SK-N-SH (cell line): ENCODE data around the gene EWSR1. TPM values are rescaled to one million over a fixed set of nuclear protein-coding genes. Genes with fewer than 3 reads are reported as not detected.

Experiments
- CTCF ChIA-PET: fragments of 300-600, 350-600 bp; formaldehyde crosslinking; extraction: SDS; loops from one replicate; lab custom pipeline; 2021; lab: Yijun Ruan, JAX
- POLR2A ChIA-PET: fragments of 350-600 bp; sonication (Branson Sonifier 250); formaldehyde crosslinking; extraction: SDS; loops from one replicate; lab custom pipeline; 2020; ENCODE audit warnings: antibody characterized with exemption, inconsistent platforms; lab: Yijun Ruan, JAX
- DNase-seq: peaks from one replicate; pipeline ENCODE4 v3.0.0; 2012
- H2AFZ ChIP-seq: fragments of 200-600 bp; sonication (generic); 2 replicates; pipeline ENCODE4 v1.8.1; 2016; ENCODE audit warnings: antibody characterized with exemption, mild to moderate bottlenecking, low read depth
- H3F3A ChIP-seq: fragments of 200-600 bp; sonication (generic); replicated peaks from 2 replicates; pipeline ENCODE3; 2016; ENCODE audit warnings: antibody characterized with exemption, mild to moderate bottlenecking; ENCODE audit not compliant: insufficient read depth
- H3K27ac ChIP-seq, 2 experiments: fragments of 200-500 bp in 1 of 2; fragments of 200-600 bp in 1 of 2; sonication (Bioruptor generic) in 1 of 2; sonication (generic), shearing (Covaris generic) in 1 of 2; 2 replicates each; pipeline versions ENCODE4 v1.5.1 to v1.6.1; 2014 to 2016; ENCODE audit warnings: low read depth in 2 of 2, inconsistent platforms in 1 of 2, low read length in 1 of 2, mild to moderate bottlenecking in 1 of 2, mixed read lengths in 1 of 2
- H3K27me3 ChIP-seq: fragments of 200-600 bp; sonication (generic), shearing (Covaris generic); 2 replicates; pipeline ENCODE4 v1.6.1; 2016; ENCODE audit warnings: mixed run types; ENCODE audit not compliant: insufficient read depth
- H3K36me3 ChIP-seq, 2 experiments: fragments of 200-500 bp in 1 of 2; fragments of 200-600 bp in 1 of 2; sonication (Bioruptor generic) in 1 of 2; sonication (generic) in 1 of 2; replicated peaks in 1 of 2; 2 replicates each; pipeline versions ENCODE3 to v1.5.1; 2014 to 2016; ENCODE audit warnings: low read length in 1 of 2, mild to moderate bottlenecking in 1 of 2; ENCODE audit not compliant: insufficient read depth in 2 of 2, control insufficient read depth in 1 of 2
- H3K4me1 ChIP-seq, 2 experiments: fragments of 200-500 bp in 1 of 2; fragments of 200-600 bp in 1 of 2; sonication (Bioruptor generic) in 1 of 2; sonication (generic), shearing (Covaris generic) in 1 of 2; 2 replicates each; pipeline versions ENCODE4 v1.5.1 to v1.6.1; 2014 to 2016; ENCODE audit warnings: low read depth in 1 of 2, low read length in 1 of 2, mixed run types in 1 of 2; ENCODE audit not compliant: insufficient read depth in 2 of 2, control insufficient read depth in 1 of 2
- H3K4me2 ChIP-seq: fragments of 200-600 bp; sonication (generic), shearing (Covaris generic); 2 replicates; pipeline ENCODE4 v1.6.1; 2017; ENCODE audit warnings: mixed run types
- H3K4me3 ChIP-seq, 2 experiments: fragments of 200-500 bp in 1 of 2; fragments of 200-600 bp in 1 of 2; sonication (Bioruptor generic) in 1 of 2; sonication (generic), shearing (Covaris generic) in 1 of 2; 2 replicates each; pipeline versions ENCODE4 v1.5.1 to v1.8.1; 2014 to 2016; ENCODE audit warnings: low read depth in 2 of 2, inconsistent platforms in 1 of 2, low read length in 1 of 2, mild to moderate bottlenecking in 1 of 2, mixed read lengths in 1 of 2, moderate library complexity in 1 of 2
- H3K79me2 ChIP-seq: fragments of 200-600 bp; sonication (generic); 2 replicates; pipeline ENCODE4 v1.8.1; 2017; ENCODE audit warnings: mild to moderate bottlenecking; ENCODE audit not compliant: insufficient read depth
- H3K9ac ChIP-seq: fragments of 200-600 bp; sonication (generic); 2 replicates; pipeline ENCODE4 v1.6.1; 2017; ENCODE audit warnings: mixed run types
- H3K9me2 ChIP-seq: fragments of 200-600 bp; sonication (generic); 2 replicates; pipeline ENCODE4 v1.6.1; 2017; ENCODE audit warnings: mixed run types
- H3K9me3 ChIP-seq: fragments of 200-600 bp; sonication (generic); 2 replicates; pipeline ENCODE4 v1.6.1; 2017; ENCODE audit warnings: mixed run types, mild to moderate bottlenecking, moderate library complexity
- H4K20me1 ChIP-seq: fragments of 200-600 bp; sonication (generic); 2 replicates; pipeline ENCODE4 v1.6.1; 2017; ENCODE audit warnings: mild to moderate bottlenecking, mixed run types; ENCODE audit not compliant: insufficient read depth
- CHD2 ChIP-seq: fragments of 150-350 bp; IDR thresholded peaks from 2 replicates; pipeline ENCODE4 v1.6.1; 2018; ENCODE audit warnings: low read length; ENCODE audit not compliant: partially characterized antibody
- CTCF ChIP-seq: fragments of 200-600 bp; sonication (generic); IDR thresholded peaks from 2 replicates; pipeline ENCODE4 v1.6.1; 2017; ENCODE audit warnings: antibody characterized with exemption, mild to moderate bottlenecking, moderate library complexity
- ELF1 ChIP-seq: IDR thresholded peaks from 2 replicates; pipeline ENCODE4 v1.4.0; 2012
- EP300 ChIP-seq, 2 experiments: IDR thresholded peaks; 2 replicates each; pipeline versions ENCODE4 v1.4.0 to v1.6.1; 2012; ENCODE audit warnings: borderline replicate concordance in 1 of 2, low read depth in 1 of 2, low read length in 1 of 2
- FOXM1 ChIP-seq: IDR thresholded peaks from 2 replicates; pipeline ENCODE4 v1.4.0; 2012; ENCODE audit warnings: low read depth, mild to moderate bottlenecking
- GABPA ChIP-seq: IDR thresholded peaks from 2 replicates; pipeline ENCODE4 v1.4.0; 2012; ENCODE audit warnings: low read depth, mild to moderate bottlenecking
- MXI1 ChIP-seq: IDR thresholded peaks from 2 replicates; pipeline ENCODE4 v1.6.1; 2012; ENCODE audit warnings: mild to moderate bottlenecking, low read depth, low read length, improper control_type of control experiment
- NFIC ChIP-seq: IDR thresholded peaks from 2 replicates; pipeline ENCODE4 v1.4.0; 2012; ENCODE audit warnings: borderline replicate concordance
- POLR2AphosphoS5 ChIP-seq: IDR thresholded peaks from 2 replicates; pipeline ENCODE4 v1.6.1; 2012; ENCODE audit warnings: low read depth, low read length
- RAD21 ChIP-seq: IDR thresholded peaks from 2 replicates; pipeline ENCODE4 v1.6.1; 2012; ENCODE audit warnings: mild to moderate bottlenecking, low read length
- RFX5 ChIP-seq: IDR thresholded peaks from 2 replicates; pipeline ENCODE4 v1.6.1; 2012; ENCODE audit warnings: mild to moderate bottlenecking, improper control_type of control experiment, low read length
- RXRA ChIP-seq: IDR thresholded peaks from 2 replicates; pipeline ENCODE4 v1.4.0; 2012; ENCODE audit warnings: low read depth, mild to moderate bottlenecking, borderline replicate concordance
- SIN3A ChIP-seq: IDR thresholded peaks from 2 replicates; pipeline ENCODE4 v1.6.1; 2012; ENCODE audit warnings: low read depth, mild to moderate bottlenecking, low read length, moderate library complexity, borderline replicate concordance
- SMC3 ChIP-seq: IDR thresholded peaks from 2 replicates; pipeline ENCODE4 v1.6.1; 2012; ENCODE audit warnings: low read depth, low read length, improper control_type of control experiment
- TAF1 ChIP-seq: IDR thresholded peaks from 2 replicates; pipeline ENCODE4 v1.6.1; 2012; ENCODE audit warnings: low read depth, mild to moderate bottlenecking, low read length, moderate library complexity, borderline replicate concordance
- TCF12 ChIP-seq: IDR thresholded peaks from 2 replicates; pipeline ENCODE4 v1.4.0; 2012
- TEAD4 ChIP-seq: IDR thresholded peaks from 2 replicates; pipeline ENCODE4 v1.4.0; 2012; ENCODE audit warnings: mild to moderate bottlenecking, borderline replicate concordance; ENCODE audit not compliant: insufficient read depth
- WGBS: methylation state at CpG from one replicate; pipeline ENCODE4 v1.1.6; 2017; ENCODE audit warnings: low lambda C conversion rate; 5-methylcytosine and 5-hydroxymethylcytosine counted together
- polyA plus RNA-seq, 3 experiments: library from polyadenylated mRNA; depleted of rRNA; stranded (reverse); fragments of >200 nt; gene quantifications; 2 replicates each; pipeline ENCODE4 v1.2.3, GENCODE V29; 2012
- TF ChIP-seq, protein P1 (sequence below): fragments of 150-350 bp; IDR thresholded peaks from 2 replicates; pipeline ENCODE4 v1.6.1; 2017; ENCODE audit warnings: antibody characterized with exemption, low read length, low read depth, borderline replicate concordance
- TF ChIP-seq, protein P2 (sequence below): IDR thresholded peaks from 2 replicates; pipeline ENCODE4; 2012

EWSR1 gene
- polyA plus RNA-seq, 1 of the 3 experiments (the other 2 are of a cell fraction): 173 TPM

DNA sequence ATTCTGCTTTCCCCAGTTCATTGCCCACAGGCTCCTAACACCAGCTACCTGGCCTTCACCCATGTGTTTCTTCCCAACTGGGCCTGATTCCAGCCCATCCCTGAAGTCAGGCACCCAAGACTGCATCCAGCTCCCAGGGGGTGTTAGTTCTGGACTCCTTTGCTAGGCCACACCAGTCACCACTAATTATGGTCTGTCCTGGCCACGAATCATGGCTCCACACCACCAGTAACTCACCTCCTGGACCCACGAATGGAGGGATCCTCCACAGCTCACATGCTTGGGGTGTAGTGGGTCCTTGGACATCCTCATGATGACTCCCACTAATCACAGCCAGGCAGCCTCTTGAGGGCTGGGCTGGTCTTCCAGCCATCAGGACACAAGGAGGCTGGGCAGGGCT lies 51.0 kb downstream of the EWSR1 start:
- H3K9me2 ChIP-seq: no peaks in the 10 kb centered on the region
- H3K4me1 ChIP-seq: peaks cover 0 to 4% of the 10 kb centered on the region in 2 experiments; a peak in 1 of 4 replicates
- 65% methylated on average over 2 of the region's 2 CpGs for WGBS
- TF ChIP-seq RFX5 (no peak), FOXM1 (no peak), TCF12 (no peak), MXI1 (no peak), ELF1 (no peak), NFIC (no peak), POLR2AphosphoS5 (no peak), RXRA (no peak), GABPA (no peak), CHD2 (no peak), TEAD4 (no peak), EP300 (IDR thresholded peaks at IDR 0.05; ENCODE audit: borderline replicate concordance in 1 of 2, low read depth in 1 of 2, low read length in 1 of 2) (no peak), SMC3 (no peak), TAF1 (no peak)
- TF ChIP-seq, protein P1, sequence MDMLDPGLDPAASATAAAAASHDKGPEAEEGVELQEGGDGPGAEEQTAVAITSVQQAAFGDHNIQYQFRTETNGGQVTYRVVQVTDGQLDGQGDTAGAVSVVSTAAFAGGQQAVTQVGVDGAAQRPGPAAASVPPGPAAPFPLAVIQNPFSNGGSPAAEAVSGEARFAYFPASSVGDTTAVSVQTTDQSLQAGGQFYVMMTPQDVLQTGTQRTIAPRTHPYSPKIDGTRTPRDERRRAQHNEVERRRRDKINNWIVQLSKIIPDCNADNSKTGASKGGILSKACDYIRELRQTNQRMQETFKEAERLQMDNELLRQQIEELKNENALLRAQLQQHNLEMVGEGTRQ: no peak
- TF ChIP-seq, protein P2, sequence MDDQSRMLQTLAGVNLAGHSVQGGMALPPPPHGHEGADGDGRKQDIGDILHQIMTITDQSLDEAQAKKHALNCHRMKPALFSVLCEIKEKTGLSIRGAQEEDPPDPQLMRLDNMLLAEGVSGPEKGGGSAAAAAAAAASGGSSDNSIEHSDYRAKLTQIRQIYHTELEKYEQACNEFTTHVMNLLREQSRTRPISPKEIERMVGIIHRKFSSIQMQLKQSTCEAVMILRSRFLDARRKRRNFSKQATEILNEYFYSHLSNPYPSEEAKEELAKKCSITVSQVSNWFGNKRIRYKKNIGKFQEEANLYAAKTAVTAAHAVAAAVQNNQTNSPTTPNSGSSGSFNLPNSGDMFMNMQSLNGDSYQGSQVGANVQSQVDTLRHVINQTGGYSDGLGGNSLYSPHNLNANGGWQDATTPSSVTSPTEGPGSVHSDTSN: no peak
- TF ChIP-seq, all 33 proteins: peak for 0
- H3K79me2 ChIP-seq: no peaks in the 10 kb centered on the region
- H3K27me3 ChIP-seq: peaks cover 17% of the 10 kb centered on the region
- no peaks in the 10 kb centered on the region for H3K9me3 ChIP-seq
- CTCF ChIA-PET: interaction anchor here (0.9 to 2.4 kb wide), 2 partner anchors 12 to 40 kb away, joined by 3 to 9 read pairs; partner anchors contain the start of gene GAS2L1
- POLR2A ChIA-PET: no interaction called here
- no peak overlapping the region for H2AFZ ChIP-seq
- no peak overlapping the region for H3K27ac ChIP-seq
- no peaks in the 10 kb centered on the region for H3F3A ChIP-seq
- H3K4me2 ChIP-seq: no peak overlapping the region
- no peaks in the 10 kb centered on the region for H3K36me3 ChIP-seq
- no peak overlapping the region for H3K4me3 ChIP-seq
- H4K20me1 ChIP-seq: peaks cover 4% of the 10 kb centered on the region; the same call in 1 of the 2 replicates
- no peak for DNase-seq
- no peak overlapping the region for H3K9ac ChIP-seq

GRCh38 chr22:29320546-29320945 lies 52.5 kb downstream of the EWSR1 start:
- peaks cover 8% of the 10 kb centered on the region; the same call in 1 of the 2 replicates for H3K27me3 ChIP-seq
- H3K9me3 ChIP-seq: no peaks in the 10 kb centered on the region
- ChIA-PET POLR2A (no interaction called here), CTCF (interaction anchor here (0.6 to 2.7 kb wide), 11 partner anchors 10 to 792 kb away, joined by 3 to 11 read pairs (median 3); partner anchors contain the start of gene GAS2L1)
- no peaks in the 10 kb centered on the region for H3K4me1 ChIP-seq
- no peaks in the 10 kb centered on the region for H3K36me3 ChIP-seq
- no peak overlapping the region for H3K9ac ChIP-seq
- DNase-seq: no peak
- H3K4me2 ChIP-seq: no peak overlapping the region
- H3K4me3 ChIP-seq: no peak overlapping the region
- H4K20me1 ChIP-seq: no peaks in the 10 kb centered on the region
- TF ChIP-seq SIN3A (no peak), SMC3 (0 out of 2 replicates have a peak, but pooled peaks have one; percentile 11), RAD21 (peak; percentile 38), TCF12 (no peak), CTCF (peak; percentile 38)
- TF ChIP-seq, protein P2: no peak
- no peak overlapping the region for H3K27ac ChIP-seq
- H3K79me2 ChIP-seq: no peaks in the 10 kb centered on the region
- no peaks in the 10 kb centered on the region for H3F3A ChIP-seq
- no peak overlapping the region for H2AFZ ChIP-seq
- WGBS: 79% methylated on average over 1 of the region's 1 CpG
- H3K9me2 ChIP-seq: no peaks in the 10 kb centered on the region
